A549 (cell line): ENCODE data around the gene PER1.

Experiments used
- BHLHE40 ChIP-seq: IDR thresholded peaks from 2 replicates; pipeline ENCODE4 v1.6.1; 2012; ENCODE audit warnings: low read depth, low read length, inconsistent platforms
- CBX8 ChIP-seq: fragments of 200-600 bp; sonication (generic); IDR thresholded peaks from 2 replicates; pipeline ENCODE4 v1.6.1; 2016
- CHD2 ChIP-seq: fragments of 150-350 bp; IDR thresholded peaks from 2 replicates; pipeline ENCODE4 v1.6.1; 2014; ENCODE audit warnings: low read length; ENCODE audit not compliant: partially characterized antibody
- CTCF ChIP-seq: fragments of >200 bp; sonication (Bioruptor Twin); formaldehyde crosslinking; IDR thresholded peaks from 3 replicates; pipeline ENCODE4 v1.5.1; 2016
- EP300 ChIP-seq, 2 experiments: fragments of >200 bp; sonication (Bioruptor Twin); formaldehyde crosslinking; IDR thresholded peaks; 2 replicates in 1 of 2; 3 replicates in 1 of 2; pipeline ENCODE4 v1.6.1; 2016 to 2017
- ESRRA ChIP-seq: fragments of 150-350 bp; IDR thresholded peaks from 2 replicates; pipeline ENCODE4 v1.6.1; 2014; ENCODE audit warnings: mild to moderate bottlenecking, low read length, borderline replicate concordance
- FOSL2 ChIP-seq, 2 experiments: fragments of 450-650 bp in 1 of 2; fragments of >200 bp in 1 of 2; sonication (Bioruptor Twin) in 1 of 2; formaldehyde crosslinking; IDR thresholded peaks; 2 replicates each; pipeline versions ENCODE4 v1.5.0 to v1.6.1; 2016 to 2020; ENCODE audit warnings: mild to moderate bottlenecking in 1 of 2, moderate library complexity in 1 of 2
- MAX ChIP-seq: IDR thresholded peaks from 2 replicates; pipeline ENCODE4 v1.6.1; 2012
- POLR2A ChIP-seq: IDR thresholded peaks from 2 replicates; pipeline ENCODE4 v1.6.1; 2012; ENCODE audit warnings: mild to moderate bottlenecking, low read length
- RAD21 ChIP-seq, 2 experiments: fragments of >200 bp in 1 of 2; sonication (Bioruptor Twin) in 1 of 2; formaldehyde crosslinking in 1 of 2; IDR thresholded peaks in 1 of 2; conservative IDR thresholded peaks in 1 of 2; 2 replicates in 1 of 2; 3 replicates in 1 of 2; pipeline ENCODE4 v1.6.1; 2012 to 2018; ENCODE audit warnings: inconsistent platforms in 1 of 2
- TF ChIP-seq, protein P1 (sequence below): fragments of 450-650 bp; IDR thresholded peaks from 2 replicates; pipeline ENCODE4 v1.6.1; 2014; ENCODE audit warnings: antibody characterized with exemption
- TF ChIP-seq, protein P2 (sequence below): fragments of 200-600 bp; sonication (generic); IDR thresholded peaks from 2 replicates; pipeline ENCODE4 v1.6.1; 2016; ENCODE audit warnings: antibody characterized with exemption, mild to moderate bottlenecking, moderate library complexity

DNA sequence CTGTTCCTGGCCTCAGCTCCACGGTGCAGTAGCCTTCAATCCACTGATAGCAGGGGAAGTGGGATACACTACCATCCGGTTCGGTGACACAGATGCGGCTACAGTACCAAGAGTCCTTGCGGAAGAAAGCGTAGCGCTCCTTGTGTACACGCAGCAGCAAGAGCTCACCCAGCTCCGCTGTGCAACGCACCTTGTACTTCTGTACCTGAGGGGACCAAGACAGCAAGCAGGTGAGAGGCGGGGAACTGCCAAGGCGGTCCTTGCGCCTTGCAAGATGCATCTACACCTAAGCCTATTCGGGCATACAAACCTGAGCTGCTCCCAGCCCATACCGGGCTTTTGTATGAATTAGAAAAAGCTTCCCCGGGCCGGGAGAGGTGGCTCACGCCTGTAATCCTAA, 35.4 kb downstream of the PER1 start:
- TF ChIP-seq CTCF (no peak), POLR2A (no peak), EP300 (IDR thresholded peaks at IDR 0.05) (no peak), CHD2 (no peak), ESRRA (no peak), BHLHE40 (no peak), FOSL2 (IDR thresholded peaks at IDR 0.05) (no peak), FOSL2 (CRISPR knock-in tag; IDR thresholded peaks at IDR 0.05) (no peak), CBX8 (no peak), MAX (no peak), RAD21 (conservative IDR thresholded peaks at IDR 0.05 in 1 of 2, IDR thresholded peaks at IDR 0.05 in 1 of 2) (no peak)
- TF ChIP-seq, protein P1, sequence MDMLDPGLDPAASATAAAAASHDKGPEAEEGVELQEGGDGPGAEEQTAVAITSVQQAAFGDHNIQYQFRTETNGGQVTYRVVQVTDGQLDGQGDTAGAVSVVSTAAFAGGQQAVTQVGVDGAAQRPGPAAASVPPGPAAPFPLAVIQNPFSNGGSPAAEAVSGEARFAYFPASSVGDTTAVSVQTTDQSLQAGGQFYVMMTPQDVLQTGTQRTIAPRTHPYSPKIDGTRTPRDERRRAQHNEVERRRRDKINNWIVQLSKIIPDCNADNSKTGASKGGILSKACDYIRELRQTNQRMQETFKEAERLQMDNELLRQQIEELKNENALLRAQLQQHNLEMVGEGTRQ = no peak
- TF ChIP-seq, protein P2, sequence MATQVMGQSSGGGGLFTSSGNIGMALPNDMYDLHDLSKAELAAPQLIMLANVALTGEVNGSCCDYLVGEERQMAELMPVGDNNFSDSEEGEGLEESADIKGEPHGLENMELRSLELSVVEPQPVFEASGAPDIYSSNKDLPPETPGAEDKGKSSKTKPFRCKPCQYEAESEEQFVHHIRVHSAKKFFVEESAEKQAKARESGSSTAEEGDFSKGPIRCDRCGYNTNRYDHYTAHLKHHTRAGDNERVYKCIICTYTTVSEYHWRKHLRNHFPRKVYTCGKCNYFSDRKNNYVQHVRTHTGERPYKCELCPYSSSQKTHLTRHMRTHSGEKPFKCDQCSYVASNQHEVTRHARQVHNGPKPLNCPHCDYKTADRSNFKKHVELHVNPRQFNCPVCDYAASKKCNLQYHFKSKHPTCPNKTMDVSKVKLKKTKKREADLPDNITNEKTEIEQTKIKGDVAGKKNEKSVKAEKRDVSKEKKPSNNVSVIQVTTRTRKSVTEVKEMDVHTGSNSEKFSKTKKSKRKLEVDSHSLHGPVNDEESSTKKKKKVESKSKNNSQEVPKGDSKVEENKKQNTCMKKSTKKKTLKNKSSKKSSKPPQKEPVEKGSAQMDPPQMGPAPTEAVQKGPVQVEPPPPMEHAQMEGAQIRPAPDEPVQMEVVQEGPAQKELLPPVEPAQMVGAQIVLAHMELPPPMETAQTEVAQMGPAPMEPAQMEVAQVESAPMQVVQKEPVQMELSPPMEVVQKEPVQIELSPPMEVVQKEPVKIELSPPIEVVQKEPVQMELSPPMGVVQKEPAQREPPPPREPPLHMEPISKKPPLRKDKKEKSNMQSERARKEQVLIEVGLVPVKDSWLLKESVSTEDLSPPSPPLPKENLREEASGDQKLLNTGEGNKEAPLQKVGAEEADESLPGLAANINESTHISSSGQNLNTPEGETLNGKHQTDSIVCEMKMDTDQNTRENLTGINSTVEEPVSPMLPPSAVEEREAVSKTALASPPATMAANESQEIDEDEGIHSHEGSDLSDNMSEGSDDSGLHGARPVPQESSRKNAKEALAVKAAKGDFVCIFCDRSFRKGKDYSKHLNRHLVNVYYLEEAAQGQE = no peak
